LNCAP (cell line): ENCODE measurements around the gene RERE.

Source experiments
- TF ChIP-seq, protein P1 (sequence below): fragments of 450-650 bp; IDR thresholded peaks from 2 replicates; pipeline ENCODE4 v1.5.1; 2017; ENCODE audit warnings: mild to moderate bottlenecking

Gene RERE

DNA sequence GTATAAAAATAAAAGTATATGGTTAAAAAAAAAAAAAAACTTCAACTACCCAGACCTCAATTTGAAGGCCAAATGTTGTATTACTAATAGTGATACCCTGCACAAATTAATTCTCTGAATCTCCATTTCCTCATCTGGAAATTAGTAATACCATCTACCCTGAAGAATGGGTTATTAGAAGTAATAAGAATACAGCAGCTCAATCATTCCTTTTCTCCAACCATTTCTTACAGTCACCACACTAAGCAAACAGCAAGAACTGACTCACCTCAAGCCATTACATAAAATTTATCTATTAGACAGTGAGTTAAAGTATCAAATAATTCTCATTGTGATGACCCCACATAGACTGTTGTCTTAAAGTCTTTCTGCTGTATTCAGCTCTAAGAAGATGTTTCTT, 39.6 kb downstream of the RERE start:
- TF ChIP-seq, protein P1, sequence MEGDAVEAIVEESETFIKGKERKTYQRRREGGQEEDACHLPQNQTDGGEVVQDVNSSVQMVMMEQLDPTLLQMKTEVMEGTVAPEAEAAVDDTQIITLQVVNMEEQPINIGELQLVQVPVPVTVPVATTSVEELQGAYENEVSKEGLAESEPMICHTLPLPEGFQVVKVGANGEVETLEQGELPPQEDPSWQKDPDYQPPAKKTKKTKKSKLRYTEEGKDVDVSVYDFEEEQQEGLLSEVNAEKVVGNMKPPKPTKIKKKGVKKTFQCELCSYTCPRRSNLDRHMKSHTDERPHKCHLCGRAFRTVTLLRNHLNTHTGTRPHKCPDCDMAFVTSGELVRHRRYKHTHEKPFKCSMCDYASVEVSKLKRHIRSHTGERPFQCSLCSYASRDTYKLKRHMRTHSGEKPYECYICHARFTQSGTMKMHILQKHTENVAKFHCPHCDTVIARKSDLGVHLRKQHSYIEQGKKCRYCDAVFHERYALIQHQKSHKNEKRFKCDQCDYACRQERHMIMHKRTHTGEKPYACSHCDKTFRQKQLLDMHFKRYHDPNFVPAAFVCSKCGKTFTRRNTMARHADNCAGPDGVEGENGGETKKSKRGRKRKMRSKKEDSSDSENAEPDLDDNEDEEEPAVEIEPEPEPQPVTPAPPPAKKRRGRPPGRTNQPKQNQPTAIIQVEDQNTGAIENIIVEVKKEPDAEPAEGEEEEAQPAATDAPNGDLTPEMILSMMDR, result no peak

DNA sequence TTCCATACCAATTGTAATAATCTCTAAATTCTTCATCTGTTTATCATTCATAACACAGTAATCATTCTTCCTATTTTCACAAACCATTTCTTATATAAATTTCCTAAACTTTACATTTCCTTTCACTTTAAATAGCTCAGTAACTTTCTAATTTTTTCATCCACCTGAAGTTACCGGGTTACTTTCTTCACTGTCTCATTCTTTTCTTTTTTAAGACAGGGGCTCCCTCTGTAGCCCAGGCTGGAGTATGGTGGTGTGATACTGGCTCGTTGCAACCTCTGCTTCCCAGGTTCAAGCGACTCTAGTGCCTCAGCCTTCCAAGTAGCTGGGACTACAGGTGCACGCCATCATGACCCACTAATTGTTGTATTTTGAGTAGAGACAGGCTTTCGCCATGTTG, 41.3 kb downstream of the RERE start:
- TF ChIP-seq, protein P1, result no peak

DNA sequence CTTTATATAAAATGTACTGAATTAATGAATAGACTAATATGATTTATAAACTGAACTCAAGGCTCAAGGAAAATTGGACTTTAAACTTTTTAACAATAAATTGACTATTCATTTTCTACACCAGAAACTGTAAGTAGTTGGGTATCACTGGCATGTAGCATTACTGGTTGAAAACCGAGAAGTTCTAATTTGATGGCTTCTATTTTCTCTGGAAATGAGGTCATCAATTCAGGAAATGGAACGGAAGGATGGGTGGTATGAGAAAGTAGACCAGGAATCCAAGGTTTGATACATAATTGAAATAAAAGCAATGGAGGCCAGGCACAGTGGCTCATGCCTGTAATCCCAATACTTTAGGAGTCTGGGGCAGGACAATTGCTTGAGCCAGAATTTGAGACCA, 50.4 kb downstream of the RERE start:
- TF ChIP-seq, protein P1, result no peak

GRCh38 chr1:8765198-8765597, 52.2 kb downstream of the RERE start:
- TF ChIP-seq, protein P1, result no peak

DNA sequence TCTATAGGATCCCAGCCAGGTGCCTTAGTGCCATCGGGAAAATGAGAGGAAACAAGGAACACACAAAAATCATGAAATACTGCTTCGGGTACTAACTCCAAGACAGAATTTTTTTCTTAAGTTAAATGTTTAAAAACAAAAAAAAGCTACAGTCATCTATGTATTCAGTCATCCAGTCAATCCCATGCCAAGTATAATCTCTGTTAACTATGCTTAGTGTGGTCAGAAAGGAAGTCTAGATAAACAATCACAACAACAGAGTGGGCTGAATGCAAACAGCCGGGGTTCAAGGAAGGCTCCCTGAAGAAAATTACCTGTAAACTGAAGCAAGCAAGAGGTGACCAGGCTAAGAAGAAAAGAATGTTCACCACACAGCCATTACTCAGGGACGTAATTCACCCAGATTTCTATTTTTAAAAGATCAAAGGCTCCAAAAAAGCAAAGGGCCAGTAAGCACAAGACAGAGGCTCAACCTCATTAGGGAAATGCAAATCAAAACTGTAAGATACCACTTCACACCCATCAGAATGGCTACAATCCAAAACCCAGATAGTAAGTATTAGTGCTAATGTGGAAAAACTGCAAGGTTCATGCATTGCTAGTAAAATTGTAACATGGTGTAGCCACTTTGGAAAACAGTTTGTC, 53.0 kb downstream of the RERE start:
- TF ChIP-seq, protein P1, result no peak

DNA sequence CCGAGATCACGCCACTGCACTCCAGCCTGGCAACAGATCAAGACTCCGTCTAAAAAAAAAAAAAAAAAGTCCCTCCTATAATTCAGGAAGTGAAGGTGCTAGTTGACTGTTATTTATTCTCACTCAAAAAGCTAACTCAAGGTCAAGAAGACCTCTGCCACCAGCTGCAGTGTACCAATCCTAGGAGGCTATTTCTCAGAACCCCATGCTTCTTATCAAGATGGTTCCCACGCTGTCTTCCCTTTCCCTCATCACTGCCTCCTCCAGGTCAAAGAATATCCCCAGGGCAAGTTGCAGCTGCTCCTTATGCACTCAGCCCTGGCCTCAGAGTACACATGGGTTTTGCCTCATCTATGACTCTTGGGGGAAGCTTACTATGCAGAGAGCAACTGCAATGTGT, 53.6 kb downstream of the RERE start:
- TF ChIP-seq, protein P1, result no peak

DNA sequence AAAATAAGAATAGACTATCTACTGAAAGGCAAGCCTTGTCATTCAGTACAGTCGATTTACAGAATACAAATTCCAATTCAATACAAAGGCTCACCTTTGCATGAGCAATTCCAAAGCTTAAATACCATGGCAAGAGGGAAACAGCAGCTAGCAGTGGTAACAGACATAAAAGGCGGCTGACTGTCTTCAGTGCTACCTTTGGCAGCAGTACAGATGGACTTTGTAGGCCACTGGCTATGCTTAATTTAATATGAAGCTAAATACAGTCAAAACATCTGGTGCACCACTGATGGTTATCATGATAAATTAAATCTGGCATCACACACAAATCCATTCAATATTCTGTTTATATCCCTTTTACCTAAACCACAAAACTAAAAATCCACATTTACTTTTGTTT, 62.4 kb downstream of the RERE start:
- TF ChIP-seq, protein P1, result no peak

DNA sequence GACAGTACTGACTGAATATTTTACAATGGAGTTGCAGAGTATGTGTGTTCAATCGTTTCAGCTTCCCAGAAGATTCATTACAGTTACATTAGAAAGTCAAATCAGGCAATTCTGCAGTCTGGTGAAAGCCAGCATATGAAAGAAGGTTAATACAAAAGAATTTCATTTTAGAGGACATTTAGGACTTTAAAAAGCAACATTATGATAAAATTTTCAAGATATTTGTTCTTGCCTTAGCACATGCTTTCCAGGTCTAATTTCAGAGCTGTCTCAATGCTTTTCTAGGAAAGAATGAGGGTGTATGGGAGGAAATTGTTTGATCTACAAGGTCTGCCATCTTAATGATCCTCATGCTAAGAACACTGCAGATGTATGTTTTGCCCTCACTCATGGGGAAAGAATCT, 63.2 kb downstream of the RERE start:
- TF ChIP-seq, protein P1, result no peak
